ENCODE results near the gene NOD2.

GRCh38 chr16:50733468-50733867 lies 40.1 kb downstream of the NOD2 start:
- no peak for TF ChIP-seq CTCF (IDR thresholded peaks at IDR 0.05)
- no peak for TF ChIP-seq POLR2A (IDR thresholded peaks at IDR 0.05)

Measured in heart left ventricle (tissue), 13 donors.